Lower leg skin (tissue), 4 donors: ENCODE data around the gene LGALS7. TPM values are rescaled to one million over a fixed set of nuclear protein-coding genes. Genes with fewer than 3 reads are reported as not detected.
"Not testable (repeated sequence)": the region's sequence is repeated elsewhere in the genome, so short reads cannot be mapped to it uniquely, and the experiment has no call there.

Source experiments
- DNase-seq, 2 donors: peaks; one replicate each; pipeline ENCODE4 v3.0.0-alpha.2; 2019; ENCODE audit warnings: low spot score in 2 of 2
- H3K4me3 ChIP-seq: fragments of 200-600 bp; sonication (generic); 2 replicates; pipeline ENCODE4 v1.5.1; 2017; ENCODE audit warnings: mild to moderate bottlenecking, low read depth; ENCODE audit not compliant: poor library complexity, severe bottlenecking
- CTCF ChIP-seq, 3 donors: fragments of 450-650 bp; IDR thresholded peaks; one replicate each; pipeline ENCODE4 v1.5.1; 2016; ENCODE audit warnings: antibody characterized with exemption in 3 of 3, mild to moderate bottlenecking in 3 of 3, moderate library complexity in 2 of 3
- POLR2A ChIP-seq, 2 donors: fragments of 450-650 bp; IDR thresholded peaks; one replicate each; pipeline ENCODE4 v1.6.1; 2016 to 2017; ENCODE audit warnings: antibody characterized with exemption in 2 of 2, mild to moderate bottlenecking in 1 of 2, moderate library complexity in 1 of 2
- WGBS, 2 donors: methylation state at CpG; one replicate each; pipeline ENCODE4 v1.1.5; 2018; 5-methylcytosine and 5-hydroxymethylcytosine counted together
- intact Hi-C: fragments of 100-400 bp; cut with DNase I; formaldehyde crosslinking; loops from one replicate; pipeline ENCODE4 v1.15.0; 2023; ENCODE audit warnings: low total_unique reads
- total RNA-seq, 4 donors: library from RNA; depleted of rRNA; stranded (reverse); fragments of >200 nt; gene quantifications; one replicate each; pipeline ENCODE4 v1.1.0, GENCODE V29; 2016

Gene LGALS7
- total RNA-seq, 4 donors from 2014 or later: 36.0 to 1,062 (median 348) TPM

GRCh38 chr19:38809592-38810252 is 36.4 kb upstream of the LGALS7 start:
- DNase-seq: no peak
- no peak overlapping the region for H3K4me3 ChIP-seq
- intact Hi-C loops: no loop called here
- 95 to 98% methylated on average over 8 of the region's 8 CpGs for WGBS, 2 donors
- TF ChIP-seq CTCF (IDR thresholded peaks at IDR 0.05): no peak
- TF ChIP-seq POLR2A (IDR thresholded peaks at IDR 0.05): no peak

- intact Hi-C loops: no loop called here
- H3K4me3 ChIP-seq: no peak overlapping the region
- 88 to 95% methylated on average over 17 of the region's 17 CpGs for WGBS, 2 donors
- no peak for DNase-seq
- TF ChIP-seq CTCF (IDR thresholded peaks at IDR 0.05): no peak
- TF ChIP-seq POLR2A (IDR thresholded peaks at IDR 0.05): no peak
Observed at GRCh38 chr19:38808741-38809140, 35.4 kb upstream of the LGALS7 start.

GRCh38 chr19:38807374-38808098 is 34.2 kb upstream of the LGALS7 start:
- intact Hi-C loops, DNase-seq, H3K4me3 ChIP-seq: not testable (repeated sequence)
- WGBS, 2 donors: 88% methylated on average over 18 of the region's 18 CpGs

GRCh38 chr19:38806371-38806770 is 33.1 kb upstream of the LGALS7 start:
- H3K4me3 ChIP-seq: no peak overlapping the region
- intact Hi-C loops: no loop called here
- 85 to 90% methylated on average over 6 of the region's 6 CpGs for WGBS, 2 donors
- DNase-seq: no peak
- no peak for TF ChIP-seq CTCF (IDR thresholded peaks at IDR 0.05)
- no peak for TF ChIP-seq POLR2A (IDR thresholded peaks at IDR 0.05)

GRCh38 chr19:38805180-38805579 is 31.9 kb upstream of the LGALS7 start:
- TF ChIP-seq POLR2A (IDR thresholded peaks at IDR 0.05) (no peak), CTCF (IDR thresholded peaks at IDR 0.05) (no peak)
- intact Hi-C loops: no loop called here
- no peak for DNase-seq
- WGBS, 2 donors: 63 to 74% methylated on average over 1 of the region's 1 CpG
- no peak overlapping the region for H3K4me3 ChIP-seq

GRCh38 chr19:38803543-38803942 is 30.2 kb upstream of the LGALS7 start:
- no peak overlapping the region for H3K4me3 ChIP-seq
- WGBS, 2 donors: 91 to 92% methylated on average over 10 of the region's 10 CpGs
- TF ChIP-seq CTCF (IDR thresholded peaks at IDR 0.05) (no peak), POLR2A (IDR thresholded peaks at IDR 0.05) (no peak)
- DNase-seq: no peak
- intact Hi-C loops: no loop called here
